ENCODE results near the gene RPP25.

RPP25 gene

GRCh38 chr15:74956648-74957475 lies at the start of gene RPP25:
RPP25 (minus strand) TSS chr15:74956772; CDS start chr15:74956583, 189 bp downstream.
- DNase-seq, result peak; percentile 56

GRCh38 chr15:75002398-75002797 lies 45.8 kb upstream of the RPP25 start:
- DNase-seq, result no peak

- no peak for DNase-seq
Measured at GRCh38 chr15:75001310-75001709, 44.7 kb upstream of the RPP25 start.

GRCh38 chr15:74997543-74997942 lies 41.0 kb upstream of the RPP25 start:
- no peak for DNase-seq

GRCh38 chr15:74997141-74997540 lies 40.6 kb upstream of the RPP25 start:
- no peak for DNase-seq

GRCh38 chr15:74995779-74996765 lies 39.5 kb upstream of the RPP25 start:
- DNase-seq, result peak; percentile 79

- peak; percentile 81 for DNase-seq
Measured at GRCh38 chr15:74995182-74995778, 38.7 kb upstream of the RPP25 start, which contains the start of gene SCAMP5. SCAMP5 (plus strand) TSS chr15:74995563; CDS start chr15:75011840, 16,277 bp downstream.

GRCh38 chr15:74994685-74995084 lies 38.1 kb upstream of the RPP25 start:
- DNase-seq, result no peak

GRCh38 chr15:74994236-74994635 lies 37.7 kb upstream of the RPP25 start:
- no peak for DNase-seq

- no peak for DNase-seq
Measured at GRCh38 chr15:74992619-74993018, 36.0 kb upstream of the RPP25 start.

- DNase-seq, result no peak
Measured at GRCh38 chr15:74989527-74989926, 33.0 kb upstream of the RPP25 start.

- DNase-seq, result peak; percentile 65
Measured at GRCh38 chr15:74988007-74988800, 31.6 kb upstream of the RPP25 start.

GRCh38 chr15:74983725-74984231 lies 27.2 kb upstream of the RPP25 start:
- DNase-seq, result no peak

GRCh38 chr15:74982183-74982582 lies 25.6 kb upstream of the RPP25 start:
- no peak for DNase-seq

- no peak for DNase-seq
Measured at GRCh38 chr15:74978503-74978902, 21.9 kb upstream of the RPP25 start.

- DNase-seq, result no peak
Measured at GRCh38 chr15:74978077-74978476, 21.5 kb upstream of the RPP25 start.

GRCh38 chr15:74977599-74977998 lies 21.0 kb upstream of the RPP25 start:
- DNase-seq, result peak; percentile 70

GRCh38 chr15:74976159-74976558 lies 19.6 kb upstream of the RPP25 start:
- no peak for DNase-seq

GRCh38 chr15:74967670-74968069 lies 11.1 kb upstream of the RPP25 start:
- no peak for DNase-seq

- peak; percentile 40 for DNase-seq
Measured at GRCh38 chr15:74964794-74965193, 8.2 kb upstream of the RPP25 start.

GRCh38 chr15:74963213-74963612 lies 6.6 kb upstream of the RPP25 start:
- DNase-seq, result peak; percentile 62

GRCh38 chr15:74962671-74963070 lies 6.1 kb upstream of the RPP25 start:
- no peak for DNase-seq
